K562 (cell line): Measurements from ENCODE around the gene BMF. TPM values are rescaled to one million over a fixed set of nuclear protein-coding genes. Genes with fewer than 3 reads are reported as not detected.

ENCODE experiments used
- ARID1B ChIP-seq: fragments of 450-650 bp; IDR thresholded peaks from 2 replicates; pipeline ENCODE4 v1.6.1; 2016; ENCODE audit warnings: antibody characterized with exemption, mild to moderate bottlenecking, inconsistent platforms
- CBFA2T3 ChIP-seq: fragments of 450-650 bp; IDR thresholded peaks from 2 replicates; pipeline ENCODE4 v1.6.1; 2017
- CBX8 ChIP-seq: fragments of 200-600 bp; sonication (generic); IDR thresholded peaks from 2 replicates; pipeline ENCODE4 v1.6.1; 2012; ENCODE audit warnings: borderline replicate concordance, mixed run types, low read depth, mild to moderate bottlenecking, moderate library complexity, mixed read lengths, low read length, control low read depth, inconsistent platforms; ENCODE audit not compliant: poor library complexity, severe bottlenecking; ENCODE audit errors: extremely low read depth
- DMBX1 ChIP-seq: fragments of 250-450 bp; sonication (Bioruptor Pico); IDR thresholded peaks from 2 replicates; pipeline ENCODE4 v1.8.0; 2022; ENCODE audit warnings: inconsistent platforms, mild to moderate bottlenecking, moderate library complexity, borderline replicate concordance
- FOXJ3 ChIP-seq: sonication (generic); formaldehyde crosslinking; IDR thresholded peaks from 2 replicates; pipeline ENCODE4 v1.4.0; 2020; ENCODE audit warnings: mild to moderate bottlenecking, missing genetic modification reagents
- GABPB2 ChIP-seq: fragments of 250-450 bp; sonication (Bioruptor Pico); conservative IDR thresholded peaks from 2 replicates; pipeline ENCODE4 v1.5.1; 2021; ENCODE audit warnings: mild to moderate bottlenecking
- HEY1 ChIP-seq: fragments of 250-450 bp; sonication (Bioruptor Pico); IDR thresholded peaks from 2 replicates; pipeline ENCODE4 v1.5.0; 2020; ENCODE audit warnings: mild to moderate bottlenecking, moderate library complexity, borderline replicate concordance
- KDM2B ChIP-seq: fragments of 250-450 bp; sonication (Bioruptor Pico); IDR thresholded peaks from 2 replicates; pipeline ENCODE4 v1.8.0; 2021; ENCODE audit warnings: mild to moderate bottlenecking, moderate library complexity
- MEIS2 ChIP-seq: fragments of 450-650 bp; IDR thresholded peaks from 2 replicates; pipeline ENCODE4 v1.6.1; 2014; ENCODE audit warnings: mild to moderate bottlenecking; ENCODE audit not compliant: partially characterized antibody
- NFXL1 ChIP-seq: fragments of 450-650 bp; formaldehyde crosslinking; IDR thresholded peaks from 2 replicates; pipeline ENCODE4 v1.4.0; 2021; ENCODE audit warnings: mild to moderate bottlenecking
- PHF8 ChIP-seq: fragments of 200-600 bp; sonication (generic); IDR thresholded peaks from 2 replicates; pipeline ENCODE4 v1.6.1; 2012; ENCODE audit warnings: mixed run types, mild to moderate bottlenecking, inconsistent platforms, low read length, moderate library complexity, borderline replicate concordance
- RBFOX2 ChIP-seq: fragments of 200-400 bp; formaldehyde crosslinking; IDR thresholded peaks from 2 replicates; pipeline ENCODE4 v1.6.1; 2017; ENCODE audit warnings: low read depth, mild to moderate bottlenecking, low read length, moderate library complexity
- SMC3 ChIP-seq: conservative IDR thresholded peaks from 2 replicates; pipeline ENCODE4 v1.6.1; 2011; ENCODE audit warnings: low read depth, low read length, improper control_type of control experiment; ENCODE audit not compliant: insufficient read depth
- TAF7 ChIP-seq: fragments of 450-650 bp; IDR thresholded peaks from 2 replicates; pipeline ENCODE4 v1.6.1; 2016; ENCODE audit warnings: missing genetic modification characterization, missing compliant biosample characterization
- ZNF24 ChIP-seq: fragments of 450-650 bp; IDR thresholded peaks from 2 replicates; pipeline ENCODE4 v1.6.1; 2016
- ZNF347 ChIP-seq: fragments of 450-650 bp; formaldehyde crosslinking; IDR thresholded peaks from 2 replicates; pipeline ENCODE4 v1.4.0; 2020; ENCODE audit warnings: low read depth, mild to moderate bottlenecking, moderate library complexity
- ZNF586 ChIP-seq: fragments of 450-650 bp; formaldehyde crosslinking; conservative IDR thresholded peaks from 2 replicates; pipeline ENCODE4 v1.4.0; 2020; ENCODE audit warnings: mild to moderate bottlenecking, moderate library complexity
- polyA plus RNA-seq, 8 experiments: library from polyadenylated mRNA; depleted of rRNA in 4 of 8; stranded (reverse) in 5 of 8; unstranded in 3 of 8; fragments of >200 nt; fragmentation: Nextera tagmentation in 2 of 8; fragmentation: Illumina TruSeq in 1 of 8; extraction: Ambion mirVana in 2 of 8; extraction: Trizol in 1 of 8; gene quantifications; 2 replicates each; pipeline versions ENCODE4 v1.2.1 to v1.2.3, GENCODE V29; 2011 to 2014; ENCODE audit warnings: inconsistent platforms in 1 of 8, missing spikeins in 1 of 8
- total RNA-seq, 7 experiments: library from RNA; depleted of rRNA in 6 of 7; stranded (reverse); fragments of >200 nt in 6 of 7; fragmentation: Illumina TruSeq in 2 of 7; extraction: Trizol in 2 of 7; gene quantifications; 2 replicates each; pipeline versions ENCODE4 v1.2.1 to v1.2.3, GENCODE V29; 2011 to 2021; ENCODE audit warnings: low replicate concordance in 1 of 7
- TF ChIP-seq, protein P1 (sequence below), 2 experiments: fragments of 450-650 bp in 1 of 2; sonication (generic) in 1 of 2; formaldehyde crosslinking in 1 of 2; IDR thresholded peaks in 1 of 2; conservative IDR thresholded peaks in 1 of 2; 2 replicates each; pipeline versions ENCODE4 v1.6.1 to v1.8.1; 2016 to 2023; ENCODE audit warnings: mild to moderate bottlenecking in 2 of 2, moderate library complexity in 2 of 2, inconsistent platforms in 1 of 2, missing genetic modification reagents in 1 of 2
- TF ChIP-seq, protein P2 (sequence below), 2 experiments: fragments of 450-650 bp; IDR thresholded peaks; 2 replicates each; pipeline ENCODE4 v1.6.1; 2016
- TF ChIP-seq, protein P3 (sequence below): sonication (generic); formaldehyde crosslinking; IDR thresholded peaks from 2 replicates; pipeline ENCODE4 v1.9.0; 2022; ENCODE audit warnings: mild to moderate bottlenecking, missing genetic modification reagents
- TF ChIP-seq, protein P4 (sequence below): sonication (generic); formaldehyde crosslinking; IDR thresholded peaks from 2 replicates; pipeline ENCODE4 v1.8.0; 2022; ENCODE audit warnings: missing genetic modification reagents, mild to moderate bottlenecking, borderline replicate concordance
- TF ChIP-seq, protein P5 (sequence below): fragments of 250-450 bp; sonication (Bioruptor Pico); IDR thresholded peaks from 2 replicates; pipeline ENCODE4 v1.8.0; 2022; ENCODE audit warnings: inconsistent platforms

The BMF gene
- total and polyA plus RNA-seq, 9 of the 15 experiments (the other 6 are each of a cell fraction or from before 2014, with no cell fraction given) = 0.25 to 0.91 (median 0.59) TPM; not detected in 2

DNA sequence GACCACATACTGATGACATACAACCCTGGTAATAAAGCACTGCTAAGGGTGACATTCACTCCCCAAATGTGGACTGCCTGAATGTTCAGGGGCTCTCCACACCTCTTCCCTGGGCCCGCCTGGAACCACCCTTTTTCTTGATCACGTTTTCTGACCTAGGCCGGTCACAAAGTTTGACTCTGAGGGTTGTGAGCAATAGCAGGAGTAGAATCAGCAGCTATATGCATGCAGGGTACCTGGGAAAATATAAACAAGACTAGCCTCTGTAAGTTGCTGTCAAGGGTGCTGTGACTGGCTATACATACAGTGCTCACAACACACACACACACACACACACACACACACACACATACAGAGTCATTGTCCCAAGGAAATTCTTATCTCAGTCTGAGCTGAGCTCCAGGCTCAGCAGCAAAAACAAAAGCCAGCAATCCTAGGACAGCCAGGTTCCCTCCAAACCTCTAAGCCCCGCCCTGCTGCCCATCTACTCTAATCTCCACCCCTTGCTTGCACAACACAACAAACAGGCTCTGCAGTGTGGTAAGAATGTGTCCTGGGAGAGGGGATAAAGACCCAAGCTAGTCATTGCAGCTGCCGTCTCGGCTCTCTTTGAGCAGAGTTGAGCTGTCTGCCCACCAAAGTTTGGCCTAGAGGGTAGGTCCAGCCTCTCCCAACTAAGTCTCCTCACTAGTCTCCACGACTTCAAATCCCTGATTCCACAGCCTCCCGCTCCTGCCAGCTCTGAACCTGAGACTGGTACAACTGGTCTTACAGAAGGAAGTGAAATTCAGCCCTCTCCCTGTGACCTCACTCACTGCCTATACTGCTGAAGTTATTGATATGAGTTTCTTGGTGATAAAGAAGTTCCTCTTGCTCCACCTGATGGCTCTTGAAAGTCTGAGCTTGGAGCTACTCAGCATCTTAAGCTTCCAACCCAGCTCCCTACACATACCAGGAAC, 2.2 kb downstream of the BMF start (continued):
- TF ChIP-seq DMBX1 (CRISPR knock-in tag) (no peak; the same call in 1 of the 2 replicates), CBX8 (no peak), ZNF586 (CRISPR knock-in tag) (no peak), NFXL1 (CRISPR knock-in tag) (no peak), TAF7 (tag) (no peak), PHF8 (no peak; the same call in 1 of the 2 replicates), CBFA2T3 (peak; percentile 60), KDM2B (CRISPR knock-in tag) (no peak), FOXJ3 (CRISPR knock-in tag) (no peak), ARID1B (peak; percentile 88), ZNF347 (no peak), RBFOX2 (0 out of 2 replicates have a peak, but pooled peaks have one; percentile 15), HEY1 (CRISPR knock-in tag) (no peak), GABPB2 (CRISPR knock-in tag) (no peak), SMC3 (no peak), ZNF24 (no peak), MEIS2 (no peak)
- TF ChIP-seq, protein P1, sequence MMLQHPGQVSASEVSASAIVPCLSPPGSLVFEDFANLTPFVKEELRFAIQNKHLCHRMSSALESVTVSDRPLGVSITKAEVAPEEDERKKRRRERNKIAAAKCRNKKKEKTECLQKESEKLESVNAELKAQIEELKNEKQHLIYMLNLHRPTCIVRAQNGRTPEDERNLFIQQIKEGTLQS (IDR thresholded peaks at IDR 0.05) = peak; percentile 36
- TF ChIP-seq, protein P1 (CRISPR knock-in tag; conservative IDR thresholded peaks at IDR 0.05) = no peak
- TF ChIP-seq, protein P2, sequence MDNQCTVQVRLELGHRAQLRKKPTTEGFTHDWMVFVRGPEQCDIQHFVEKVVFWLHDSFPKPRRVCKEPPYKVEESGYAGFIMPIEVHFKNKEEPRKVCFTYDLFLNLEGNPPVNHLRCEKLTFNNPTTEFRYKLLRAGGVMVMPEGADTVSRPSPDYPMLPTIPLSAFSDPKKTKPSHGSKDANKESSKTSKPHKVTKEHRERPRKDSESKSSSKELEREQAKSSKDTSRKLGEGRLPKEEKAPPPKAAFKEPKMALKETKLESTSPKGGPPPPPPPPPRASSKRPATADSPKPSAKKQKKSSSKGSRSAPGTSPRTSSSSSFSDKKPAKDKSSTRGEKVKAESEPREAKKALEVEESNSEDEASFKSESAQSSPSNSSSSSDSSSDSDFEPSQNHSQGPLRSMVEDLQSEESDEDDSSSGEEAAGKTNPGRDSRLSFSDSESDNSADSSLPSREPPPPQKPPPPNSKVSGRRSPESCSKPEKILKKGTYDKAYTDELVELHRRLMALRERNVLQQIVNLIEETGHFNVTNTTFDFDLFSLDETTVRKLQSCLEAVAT (IDR thresholded peaks at IDR 0.05) = peak; percentile 28 to 76; a peak in 2 of 4 replicates
- TF ChIP-seq, protein P3, sequence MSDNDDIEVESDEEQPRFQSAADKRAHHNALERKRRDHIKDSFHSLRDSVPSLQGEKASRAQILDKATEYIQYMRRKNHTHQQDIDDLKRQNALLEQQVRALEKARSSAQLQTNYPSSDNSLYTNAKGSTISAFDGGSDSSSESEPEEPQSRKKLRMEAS (CRISPR knock-in tag) = no peak
- TF ChIP-seq, protein P4, sequence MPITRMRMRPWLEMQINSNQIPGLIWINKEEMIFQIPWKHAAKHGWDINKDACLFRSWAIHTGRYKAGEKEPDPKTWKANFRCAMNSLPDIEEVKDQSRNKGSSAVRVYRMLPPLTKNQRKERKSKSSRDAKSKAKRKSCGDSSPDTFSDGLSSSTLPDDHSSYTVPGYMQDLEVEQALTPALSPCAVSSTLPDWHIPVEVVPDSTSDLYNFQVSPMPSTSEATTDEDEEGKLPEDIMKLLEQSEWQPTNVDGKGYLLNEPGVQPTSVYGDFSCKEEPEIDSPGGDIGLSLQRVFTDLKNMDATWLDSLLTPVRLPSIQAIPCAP (CRISPR knock-in tag) = no peak
- TF ChIP-seq, protein P5, sequence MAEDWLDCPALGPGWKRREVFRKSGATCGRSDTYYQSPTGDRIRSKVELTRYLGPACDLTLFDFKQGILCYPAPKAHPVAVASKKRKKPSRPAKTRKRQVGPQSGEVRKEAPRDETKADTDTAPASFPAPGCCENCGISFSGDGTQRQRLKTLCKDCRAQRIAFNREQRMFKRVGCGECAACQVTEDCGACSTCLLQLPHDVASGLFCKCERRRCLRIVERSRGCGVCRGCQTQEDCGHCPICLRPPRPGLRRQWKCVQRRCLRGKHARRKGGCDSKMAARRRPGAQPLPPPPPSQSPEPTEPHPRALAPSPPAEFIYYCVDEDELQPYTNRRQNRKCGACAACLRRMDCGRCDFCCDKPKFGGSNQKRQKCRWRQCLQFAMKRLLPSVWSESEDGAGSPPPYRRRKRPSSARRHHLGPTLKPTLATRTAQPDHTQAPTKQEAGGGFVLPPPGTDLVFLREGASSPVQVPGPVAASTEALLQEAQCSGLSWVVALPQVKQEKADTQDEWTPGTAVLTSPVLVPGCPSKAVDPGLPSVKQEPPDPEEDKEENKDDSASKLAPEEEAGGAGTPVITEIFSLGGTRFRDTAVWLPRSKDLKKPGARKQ (CRISPR knock-in tag) = no peak
